ENCODE results near the gene RPL13A. TPM values are rescaled to one million over a fixed set of nuclear protein-coding genes. Genes with fewer than 3 reads are reported as not detected.
"Not testable (repeated sequence)": the region's sequence is repeated elsewhere in the genome, so short reads cannot be mapped to it uniquely, and the experiment has no call there.

The RPL13A gene
- total and polyA plus RNA-seq, 2 donors (not counting 3 experiments of a cell fraction or from before 2014, with no cell fraction given) = 2,291 to 4,148 TPM

DNA sequence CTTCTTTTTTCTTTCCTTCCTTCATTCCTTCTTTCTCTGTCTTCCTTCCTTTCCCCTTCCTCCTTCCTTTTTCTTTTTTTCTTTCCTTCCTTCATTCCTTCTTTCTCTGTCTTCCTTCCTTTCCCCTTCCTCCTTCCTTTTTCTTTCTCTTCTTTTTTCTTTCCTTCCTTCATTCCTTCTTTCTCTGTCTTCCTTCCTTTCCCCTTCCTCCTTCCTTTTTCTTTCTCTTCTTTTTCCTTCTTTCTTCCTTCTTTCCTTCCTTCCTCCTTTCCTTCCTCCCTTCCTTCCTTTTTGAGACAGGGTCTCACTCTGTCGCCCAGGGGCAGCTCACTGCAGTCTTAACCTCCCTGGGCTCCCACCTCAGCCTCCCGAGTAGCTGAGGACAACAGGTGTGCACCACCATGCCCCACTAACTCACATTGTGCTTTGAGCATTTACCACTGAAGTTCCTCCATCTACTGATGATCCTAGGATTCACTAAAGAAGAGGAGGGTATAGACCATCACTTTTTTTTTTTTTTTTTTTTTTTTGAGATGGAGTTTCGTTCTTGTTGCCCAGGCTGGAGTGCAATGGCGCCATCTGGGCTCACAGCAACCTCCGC is 43.2 kb upstream of the RPL13A start:
- H2AFZ ChIP-seq (ENCODE audit: low read depth, low read length) = not testable (repeated sequence)
- POLR2A ChIA-PET = interaction anchor here (0.7 kb wide), 1 partner anchor 265 kb away, joined by 3 read pairs; no protein-coding TSS in a partner anchor

DNA sequence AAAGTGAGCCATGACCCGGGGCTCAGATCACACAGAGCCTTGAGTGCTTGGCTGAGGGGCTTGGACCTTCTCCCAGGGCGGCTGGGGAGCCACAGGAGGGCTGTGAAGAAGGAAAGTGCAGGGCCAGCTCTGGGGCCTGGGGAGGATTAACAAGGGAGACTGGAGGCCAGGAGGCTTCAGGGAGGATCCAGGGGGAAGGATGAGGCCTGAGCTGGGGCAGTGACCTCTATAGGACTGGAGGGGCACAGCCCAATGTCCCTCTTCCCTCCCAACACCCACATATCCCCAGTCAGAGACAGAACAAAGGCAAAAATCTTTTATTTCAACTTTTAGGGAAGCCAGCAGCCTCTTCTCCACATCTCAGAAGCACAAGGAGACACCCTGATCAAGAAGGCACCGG is 41.4 kb upstream of the RPL13A start:
- Histone ChIP-seq H3K9me1 (replicated peaks; ENCODE audit: control insufficient read depth, extremely low read depth, insufficient read depth, low read length) (no peaks in the 10 kb centered on the region), H3K4me1 (ENCODE audit: control insufficient read depth, extremely low read depth, insufficient read depth, low read length) (peaks cover 5% of the 10 kb centered on the region), H4K20me1 (replicated peaks; ENCODE audit: control insufficient read depth, extremely low read depth, insufficient read depth, low read length) (no peaks in the 10 kb centered on the region), H3K79me2 (ENCODE audit: control insufficient read depth, insufficient read depth, low read length) (peaks cover 7% of the 10 kb centered on the region), H3K9me3 (replicated peaks; ENCODE audit: control insufficient read depth, insufficient read depth, low read length) (no peaks in the 10 kb centered on the region), H3K27ac (ENCODE audit: insufficient read depth, low read depth, low read length) (no peak overlapping the region), H3K4me3 (replicated peaks in 1 of 3; ENCODE audit: insufficient read depth in 1 of 3, low read depth in 1 of 3, low read length in 3 of 3) (no peak overlapping the region), H3K4me2 (ENCODE audit: insufficient read depth, low read length) (no peak overlapping the region), H3K36me3 (ENCODE audit: control insufficient read depth in 2 of 2, extremely low read depth in 1 of 2, insufficient read depth in 2 of 2, low read length in 2 of 2) (peaks cover 0 to 4% of the 10 kb centered on the region in 2 experiments), H2AFZ (ENCODE audit: low read depth, low read length) (no peak overlapping the region), H3K27me3 (ENCODE audit: control insufficient read depth in 2 of 2, insufficient read depth in 2 of 2, low read length in 2 of 2) (peaks cover 8 to 13% of the 10 kb centered on the region in 2 experiments), H3K9ac (replicated peaks; ENCODE audit: extremely low read depth, insufficient read depth, low read length) (no peak overlapping the region)
- intact Hi-C loops (cut with micrococcal nuclease) (no loop called here), dilution Hi-C loops (cut with MboI; ENCODE audit: extremely low pct_ligation_motif_present, low sequenced_read_pairs) (no loop called here)
- FAIRE-seq (no peak), DNase-seq (ENCODE audit: low read depth, low spot score) (no peak)
- ChIA-PET CTCF (interaction anchor here (1.9 kb wide), 1 partner anchor 54 kb away, joined by 8 read pairs; no protein-coding TSS in a partner anchor), POLR2A (no interaction called here)
- BruUV-seq (replicated peaks) = no TSS peak
- TF ChIP-seq FOS (IDR thresholded peaks at IDR 0.05; ENCODE audit: borderline replicate concordance, insufficient read depth, low read length) = no peak
- no peak for TF ChIP-seq JUN (IDR thresholded peaks at IDR 0.05; ENCODE audit: borderline replicate concordance, insufficient read depth, insufficient read length, low read depth)
- TF ChIP-seq, protein P1, sequence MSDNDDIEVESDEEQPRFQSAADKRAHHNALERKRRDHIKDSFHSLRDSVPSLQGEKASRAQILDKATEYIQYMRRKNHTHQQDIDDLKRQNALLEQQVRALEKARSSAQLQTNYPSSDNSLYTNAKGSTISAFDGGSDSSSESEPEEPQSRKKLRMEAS (IDR thresholded peaks at IDR 0.05; ENCODE audit: insufficient read depth, insufficient read length) = no peak
- TF ChIP-seq, protein P2, sequence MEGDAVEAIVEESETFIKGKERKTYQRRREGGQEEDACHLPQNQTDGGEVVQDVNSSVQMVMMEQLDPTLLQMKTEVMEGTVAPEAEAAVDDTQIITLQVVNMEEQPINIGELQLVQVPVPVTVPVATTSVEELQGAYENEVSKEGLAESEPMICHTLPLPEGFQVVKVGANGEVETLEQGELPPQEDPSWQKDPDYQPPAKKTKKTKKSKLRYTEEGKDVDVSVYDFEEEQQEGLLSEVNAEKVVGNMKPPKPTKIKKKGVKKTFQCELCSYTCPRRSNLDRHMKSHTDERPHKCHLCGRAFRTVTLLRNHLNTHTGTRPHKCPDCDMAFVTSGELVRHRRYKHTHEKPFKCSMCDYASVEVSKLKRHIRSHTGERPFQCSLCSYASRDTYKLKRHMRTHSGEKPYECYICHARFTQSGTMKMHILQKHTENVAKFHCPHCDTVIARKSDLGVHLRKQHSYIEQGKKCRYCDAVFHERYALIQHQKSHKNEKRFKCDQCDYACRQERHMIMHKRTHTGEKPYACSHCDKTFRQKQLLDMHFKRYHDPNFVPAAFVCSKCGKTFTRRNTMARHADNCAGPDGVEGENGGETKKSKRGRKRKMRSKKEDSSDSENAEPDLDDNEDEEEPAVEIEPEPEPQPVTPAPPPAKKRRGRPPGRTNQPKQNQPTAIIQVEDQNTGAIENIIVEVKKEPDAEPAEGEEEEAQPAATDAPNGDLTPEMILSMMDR (IDR thresholded peaks at IDR 0.05; ENCODE audit: extremely low read depth in 1 of 2, insufficient read depth in 1 of 2, low read depth in 1 of 2, low read length in 2 of 2) = no peak
- no peak for TF ChIP-seq EZH2 (IDR thresholded peaks at IDR 0.05; ENCODE audit: borderline replicate concordance, low read depth, low read length, severe bottlenecking)
- TF ChIP-seq MYC (IDR thresholded peaks at IDR 0.05; ENCODE audit: low read depth, low read length) = no peak

More for the DNA sequence above, 43.2 kb upstream of the RPL13A start:
- intact Hi-C loops (cut with micrococcal nuclease); BruUV-seq (replicated peaks); H3K27ac ChIP-seq (ENCODE audit: insufficient read depth, low read depth, low read length); dilution Hi-C loops (cut with MboI; ENCODE audit: extremely low pct_ligation_motif_present, low sequenced_read_pairs); H3K9ac ChIP-seq (replicated peaks; ENCODE audit: extremely low read depth, insufficient read depth, low read length); H3K9me3 ChIP-seq (replicated peaks; ENCODE audit: control insufficient read depth, insufficient read depth, low read length); H3K4me2 ChIP-seq (ENCODE audit: insufficient read depth, low read length); H3K36me3 ChIP-seq (ENCODE audit: control insufficient read depth in 2 of 2, extremely low read depth in 1 of 2, insufficient read depth in 2 of 2, low read length in 2 of 2); H4K20me1 ChIP-seq (replicated peaks; ENCODE audit: control insufficient read depth, extremely low read depth, insufficient read depth, low read length); H3K79me2 ChIP-seq (ENCODE audit: control insufficient read depth, insufficient read depth, low read length); H3K9me1 ChIP-seq (replicated peaks; ENCODE audit: control insufficient read depth, extremely low read depth, insufficient read depth, low read length); FAIRE-seq; DNase-seq (ENCODE audit: low read depth, low spot score); H3K4me3 ChIP-seq (replicated peaks in 1 of 3; ENCODE audit: insufficient read depth in 1 of 3, low read depth in 1 of 3, low read length in 3 of 3); H3K4me1 ChIP-seq (ENCODE audit: control insufficient read depth, extremely low read depth, insufficient read depth, low read length): not testable (repeated sequence)
- H3K27me3 ChIP-seq (ENCODE audit: control insufficient read depth in 2 of 2, insufficient read depth in 2 of 2, low read length in 2 of 2) = peaks cover 23 to 30% of the 10 kb centered on the region in 2 experiments
- CTCF ChIA-PET = interaction anchor here (0.8 to 2.8 kb wide), 6 partner anchors 18 to 449 kb away, joined by 3 to 8 read pairs (median 4); partner anchors contain the start of gene GFY
